Suppressor macrophage treated with lipopolysaccharide for 4 hours (primary cell): Measurements from ENCODE around the gene PTK6.
"Not testable (repeated sequence)": the region's sequence is repeated elsewhere in the genome, so short reads cannot be mapped to it uniquely, and the experiment has no call there.

Source experiments
- DNase-seq: peaks from one replicate; pipeline ENCODE4 v3.0.0-alpha.2; 2020

Gene PTK6

GRCh38 chr20:63536997-63537524 lies at the start of gene PTK6:
TSS of gene PTK6 (minus strand) at chr20:63537376. CDS start at chr20:63537314, 62 bp downstream.
- DNase-seq: peak; percentile 81

- DNase-seq: no peak
Observed at GRCh38 chr20:63586797-63587196, 49.6 kb upstream of the PTK6 start.

- no peak for DNase-seq
Observed at GRCh38 chr20:63585616-63586565, 48.7 kb upstream of the PTK6 start.

GRCh38 chr20:63582382-63583063 lies 45.3 kb upstream of the PTK6 start:
- DNase-seq: no peak

GRCh38 chr20:63580796-63581461 lies 43.8 kb upstream of the PTK6 start:
- DNase-seq: peak; percentile 41

- peak; percentile 50 for DNase-seq
Observed at GRCh38 chr20:63579017-63579694, 42.0 kb upstream of the PTK6 start.

- no peak for DNase-seq
Observed at GRCh38 chr20:63578224-63579016, 41.2 kb upstream of the PTK6 start.

- no peak for DNase-seq
Observed at GRCh38 chr20:63577317-63577894, 40.2 kb upstream of the PTK6 start.

GRCh38 chr20:63576311-63576710 lies 39.1 kb upstream of the PTK6 start:
- DNase-seq: no peak

- no peak for DNase-seq
Observed at GRCh38 chr20:63574829-63575743, 37.9 kb upstream of the PTK6 start.

- DNase-seq: peak; percentile 91
Observed at GRCh38 chr20:63574156-63574828, 37.1 kb upstream of the PTK6 start, which contains the start of gene HELZ2. TSS of gene HELZ2 (minus strand) at chr20:63574239. CDS start at chr20:63572385, 1,854 bp downstream.

- no peak for DNase-seq
Observed at GRCh38 chr20:63573647-63574131, 36.5 kb upstream of the PTK6 start.

- peak; percentile 40 for DNase-seq
Observed at GRCh38 chr20:63572788-63573646, 35.8 kb upstream of the PTK6 start.

GRCh38 chr20:63572071-63572787 lies 35.1 kb upstream of the PTK6 start:
- no peak for DNase-seq

- DNase-seq: not testable (repeated sequence)
Observed at GRCh38 chr20:63571087-63571478, 33.9 kb upstream of the PTK6 start.

- DNase-seq: no peak
Observed at GRCh38 chr20:63570281-63571086, 33.3 kb upstream of the PTK6 start.
